Spinal cord (tissue), 10 donors: ENCODE results near the gene NPAS2. TPM values are rescaled to one million over a fixed set of nuclear protein-coding genes. Genes with fewer than 3 reads are reported as not detected.

ENCODE experiments used
- DNase-seq, 6 donors: peaks; one replicate each; pipeline versions ENCODE4 v3.0.0 to v3.0.0-alpha.2; 2013 to 2015; ENCODE audit warnings: low spot score in 6 of 6, low read depth in 4 of 6
- H3K27ac ChIP-seq: one replicate; pipeline ENCODE4 v1.5.1; 2013; ENCODE audit warnings: low read depth, low read length, control low read depth
- H3K27me3 ChIP-seq: one replicate; pipeline ENCODE4 v1.6.1; 2013; ENCODE audit warnings: low read length; ENCODE audit not compliant: control insufficient read depth, insufficient read depth
- H3K36me3 ChIP-seq: one replicate; pipeline ENCODE4 v1.6.1; 2013; ENCODE audit warnings: low read length; ENCODE audit not compliant: control insufficient read depth, insufficient read depth
- H3K4me1 ChIP-seq: one replicate; pipeline ENCODE4 v1.6.1; 2013; ENCODE audit warnings: low read length; ENCODE audit not compliant: control insufficient read depth, insufficient read depth
- H3K4me3 ChIP-seq: one replicate; pipeline ENCODE4 v1.5.1; 2013; ENCODE audit warnings: low read depth, low read length, control low read depth
- H3K9me3 ChIP-seq: one replicate; pipeline ENCODE4 v1.6.1; 2013; ENCODE audit warnings: low read length; ENCODE audit not compliant: control insufficient read depth, insufficient read depth
- WGBS: methylation state at CpG from one replicate; pipeline ENCODE4 v1.1.5; 2013; ENCODE audit warnings: missing lambda C conversion rate; ENCODE audit not compliant: insufficient coverage; 5-methylcytosine and 5-hydroxymethylcytosine counted together
- polyA plus RNA-seq, 2 donors: library from polyadenylated mRNA; unstranded; fragments of 120-200 nt; gene quantifications; one replicate each; pipeline ENCODE4 v1.2.1, GENCODE V29; 2013; ENCODE audit not compliant: insufficient read length in 2 of 2
- total RNA-seq, 2 donors: library from RNA; depleted of rRNA in 1 of 2; stranded (reverse); fragments of 120-200 nt in 1 of 2; fragments of >200 nt in 1 of 2; gene quantifications; one replicate each; pipeline versions ENCODE4 v1.2.3 to v1.2.4, GENCODE V29; 2013 to 2014
- donor health status: healthy.

NPAS2 gene
- total and polyA plus RNA-seq, 4 donors = 6.4 to 24.6 (median 14.6) TPM

DNA sequence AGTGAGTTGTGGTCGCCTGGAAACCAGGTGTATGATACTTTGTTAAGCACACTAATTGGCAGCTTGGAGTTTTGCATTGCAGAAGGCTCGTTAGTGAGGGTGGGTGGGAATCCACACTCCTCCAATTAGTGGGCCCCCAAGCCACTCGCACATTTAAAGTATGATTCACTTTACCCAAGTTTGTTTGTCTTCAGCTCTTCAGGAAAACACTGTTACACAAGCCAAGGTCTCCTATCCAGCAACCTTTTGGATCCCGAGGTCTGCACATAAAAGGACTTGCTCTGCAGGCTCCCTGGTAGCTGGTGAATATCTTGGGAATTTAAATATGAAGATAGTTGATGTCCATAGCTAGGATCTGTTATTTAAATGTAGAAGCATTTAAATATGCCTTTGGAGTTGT lies 66.1 kb downstream of the NPAS2 start:
- Histone ChIP-seq H3K36me3 (no peaks in the 10 kb centered on the region), H3K4me3 (no peak overlapping the region), H3K4me1 (peaks cover 27% of the 10 kb centered on the region), H3K9me3 (no peaks in the 10 kb centered on the region), H3K27me3 (no peaks in the 10 kb centered on the region), H3K27ac (no peak overlapping the region)
- DNase-seq = no peak
- WGBS = 20% methylated on average over 1 of the region's 4 CpGs

DNA sequence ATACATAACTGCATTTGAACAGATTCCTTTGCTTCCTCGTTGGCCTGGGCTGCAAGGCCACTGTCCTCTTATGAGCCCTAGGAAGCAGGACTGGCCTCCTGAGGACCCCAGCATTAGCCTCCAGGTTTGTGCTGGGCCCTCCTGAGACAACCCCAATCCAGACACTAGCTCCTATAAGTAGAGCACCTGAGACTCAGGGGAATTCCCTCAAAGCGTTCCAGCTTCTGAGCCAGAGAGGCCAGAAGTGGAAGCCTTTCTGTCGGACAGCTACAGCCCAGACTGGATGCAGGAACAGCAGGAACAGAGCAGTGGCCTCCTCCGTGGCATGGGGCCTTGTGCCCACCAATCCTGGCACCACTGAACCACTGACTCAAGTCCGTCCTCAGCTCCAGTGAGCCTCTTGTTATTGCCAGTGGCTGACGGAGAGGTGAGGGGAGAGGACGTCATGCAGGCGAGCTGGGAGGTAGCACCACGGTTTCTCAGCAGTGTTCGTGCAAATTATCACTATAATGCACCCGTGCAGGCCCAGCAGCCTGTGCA lies 67.2 kb downstream of the NPAS2 start:
- Histone ChIP-seq H3K4me3 (no peak overlapping the region), H3K4me1 (peaks cover 20% of the 10 kb centered on the region), H3K36me3 (no peaks in the 10 kb centered on the region), H3K27ac (peak overlapping the region; percentile 49), H3K27me3 (no peaks in the 10 kb centered on the region), H3K9me3 (no peaks in the 10 kb centered on the region)
- WGBS = 56% methylated on average over 5 of the region's 11 CpGs
- no peak for DNase-seq

- no peak overlapping the region for H3K4me3 ChIP-seq
- H3K27ac ChIP-seq = peak overlapping the region; percentile 49
- H3K36me3 ChIP-seq = no peaks in the 10 kb centered on the region
- peak in 1 of 6 donors; percentile 71 for DNase-seq
- peaks cover 25% of the 10 kb centered on the region for H3K4me1 ChIP-seq
- no peaks in the 10 kb centered on the region for H3K27me3 ChIP-seq
- H3K9me3 ChIP-seq = no peaks in the 10 kb centered on the region
- WGBS = 55% methylated on average over 14 of the region's 14 CpGs
Measured at GRCh38 chr2:100887713-100888495, 68.0 kb downstream of the NPAS2 start.

DNA sequence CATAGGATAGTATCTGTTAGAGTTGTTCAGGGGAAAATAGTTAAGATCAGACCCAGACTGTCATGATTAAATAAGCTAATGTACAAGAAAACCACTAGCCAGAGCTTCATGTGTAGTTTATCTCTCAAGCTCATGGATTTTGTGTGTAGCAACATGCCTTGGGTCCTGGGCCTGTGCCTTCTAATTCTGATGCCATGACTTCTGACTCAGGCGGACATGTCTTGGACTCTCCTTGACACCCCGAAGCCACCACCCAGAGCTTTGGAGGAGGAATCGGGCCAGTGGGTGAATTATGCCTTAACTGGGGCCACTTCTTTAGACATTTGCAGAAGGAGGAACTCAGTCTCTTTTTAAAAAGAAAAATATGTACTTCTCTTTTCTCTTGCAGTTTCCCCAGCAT lies 68.7 kb downstream of the NPAS2 start:
- WGBS = 100% methylated on average over 3 of the region's 3 CpGs
- Histone ChIP-seq H3K36me3 (no peaks in the 10 kb centered on the region), H3K4me1 (peaks cover 25% of the 10 kb centered on the region), H3K9me3 (no peaks in the 10 kb centered on the region), H3K27ac (no peak overlapping the region), H3K27me3 (no peaks in the 10 kb centered on the region), H3K4me3 (no peak overlapping the region)
- no peak for DNase-seq

DNA sequence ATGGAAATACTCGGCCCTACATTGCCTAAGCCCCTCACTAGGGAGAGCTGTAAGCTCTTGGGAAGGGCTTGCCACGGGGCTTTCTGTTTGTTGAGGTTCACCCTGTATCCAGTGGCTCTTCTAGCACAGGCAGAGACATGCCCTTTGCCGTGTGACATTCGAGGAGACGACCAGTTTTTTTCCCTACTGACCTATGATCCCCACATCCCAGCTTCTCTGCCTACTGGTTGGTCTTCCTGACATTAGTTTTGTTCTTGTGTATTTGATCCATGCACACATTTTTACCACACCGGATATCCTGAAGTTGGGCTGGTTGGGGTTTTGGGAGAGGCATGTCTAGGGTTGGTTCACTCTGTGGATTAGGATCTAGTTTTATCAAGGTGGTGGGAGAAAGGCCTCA lies 69.3 kb downstream of the NPAS2 start:
- no peak for DNase-seq
- Histone ChIP-seq H3K4me1 (peaks cover 25% of the 10 kb centered on the region), H3K9me3 (no peaks in the 10 kb centered on the region), H3K27ac (no peak overlapping the region), H3K27me3 (no peaks in the 10 kb centered on the region), H3K4me3 (no peak overlapping the region), H3K36me3 (no peaks in the 10 kb centered on the region)
- 87% methylated on average over 4 of the region's 6 CpGs for WGBS

DNA sequence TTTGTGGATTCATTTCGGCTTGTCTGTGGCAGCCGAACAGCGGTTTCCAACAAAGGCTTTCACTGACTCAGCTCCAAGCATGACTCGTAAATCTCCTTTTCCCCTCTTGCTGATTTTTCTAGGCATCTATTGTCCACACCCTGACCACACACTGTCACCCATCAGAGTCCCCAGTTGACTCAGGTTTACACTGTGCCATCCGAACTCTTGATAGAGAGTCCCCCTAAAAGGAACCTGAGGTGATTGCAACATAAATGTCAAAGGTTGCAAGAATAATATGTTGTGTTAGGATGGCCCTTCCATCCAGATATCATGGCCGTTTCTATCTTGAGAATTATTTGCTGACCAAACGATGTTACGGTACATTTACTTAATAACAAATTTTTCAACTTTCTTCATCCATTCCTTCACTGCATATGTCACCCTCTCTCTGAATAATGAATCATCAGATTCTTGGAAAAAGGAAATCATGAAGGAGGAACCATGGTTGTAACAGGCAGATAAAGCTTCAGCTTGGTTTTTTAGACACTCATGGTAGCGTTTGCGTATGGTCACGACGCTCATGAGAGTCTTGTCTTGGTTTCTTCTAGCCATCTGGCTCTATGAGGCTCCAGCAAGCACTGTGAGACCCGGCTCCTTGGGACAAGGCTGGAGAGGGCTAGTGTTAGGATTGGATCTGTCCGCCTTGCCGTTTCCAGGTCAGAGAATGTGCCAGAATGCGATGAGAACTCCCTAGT lies 72.1 kb downstream of the NPAS2 start:
- Histone ChIP-seq H3K27ac (no peak overlapping the region), H3K4me1 (peaks cover 38% of the 10 kb centered on the region), H3K36me3 (no peaks in the 10 kb centered on the region), H3K9me3 (no peaks in the 10 kb centered on the region), H3K27me3 (no peaks in the 10 kb centered on the region), H3K4me3 (no peak overlapping the region)
- DNase-seq = no peak
- 71% methylated on average over 8 of the region's 16 CpGs for WGBS

DNA sequence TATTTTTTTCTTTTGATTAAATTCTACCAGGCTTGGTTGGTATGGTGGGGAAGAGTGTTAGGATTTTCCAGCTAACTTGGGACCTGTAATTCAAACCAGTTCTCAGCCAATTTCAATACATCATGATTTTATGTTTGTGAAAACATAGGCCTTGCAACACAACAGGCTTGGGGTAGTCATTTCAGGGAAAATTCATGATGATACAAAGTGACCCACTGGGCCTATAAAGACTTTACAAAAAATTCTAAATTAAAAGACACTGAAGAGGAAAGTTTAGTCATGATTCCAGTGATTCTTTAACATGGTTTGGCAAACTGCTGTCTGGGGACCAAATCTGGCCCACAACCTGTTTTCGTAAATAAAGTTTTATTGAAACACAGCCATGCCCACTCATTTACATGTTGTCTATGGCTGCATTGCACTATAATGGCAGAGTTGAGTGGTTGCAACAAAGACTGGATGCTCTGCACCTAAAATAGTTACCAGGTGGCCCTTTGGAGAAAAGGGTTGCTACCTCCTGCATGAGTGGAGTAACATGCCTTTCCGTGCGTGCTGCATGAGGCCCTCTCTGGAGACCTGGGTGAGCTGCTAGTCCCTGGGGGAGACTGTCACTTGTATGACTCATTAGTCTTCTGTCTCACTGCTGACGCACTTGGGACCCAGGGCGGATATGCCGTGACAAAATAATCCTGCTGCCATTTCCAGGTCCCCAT lies 73.6 kb downstream of the NPAS2 start:
- no peaks in the 10 kb centered on the region for H3K9me3 ChIP-seq
- H3K27ac ChIP-seq = no peak overlapping the region
- H3K36me3 ChIP-seq = no peaks in the 10 kb centered on the region
- WGBS = 89% methylated on average over 5 of the region's 6 CpGs
- H3K4me3 ChIP-seq = no peak overlapping the region
- peaks cover 27% of the 10 kb centered on the region for H3K4me1 ChIP-seq
- DNase-seq = peak in 1 of 6 donors; percentile 15
- H3K27me3 ChIP-seq = no peaks in the 10 kb centered on the region

DNA sequence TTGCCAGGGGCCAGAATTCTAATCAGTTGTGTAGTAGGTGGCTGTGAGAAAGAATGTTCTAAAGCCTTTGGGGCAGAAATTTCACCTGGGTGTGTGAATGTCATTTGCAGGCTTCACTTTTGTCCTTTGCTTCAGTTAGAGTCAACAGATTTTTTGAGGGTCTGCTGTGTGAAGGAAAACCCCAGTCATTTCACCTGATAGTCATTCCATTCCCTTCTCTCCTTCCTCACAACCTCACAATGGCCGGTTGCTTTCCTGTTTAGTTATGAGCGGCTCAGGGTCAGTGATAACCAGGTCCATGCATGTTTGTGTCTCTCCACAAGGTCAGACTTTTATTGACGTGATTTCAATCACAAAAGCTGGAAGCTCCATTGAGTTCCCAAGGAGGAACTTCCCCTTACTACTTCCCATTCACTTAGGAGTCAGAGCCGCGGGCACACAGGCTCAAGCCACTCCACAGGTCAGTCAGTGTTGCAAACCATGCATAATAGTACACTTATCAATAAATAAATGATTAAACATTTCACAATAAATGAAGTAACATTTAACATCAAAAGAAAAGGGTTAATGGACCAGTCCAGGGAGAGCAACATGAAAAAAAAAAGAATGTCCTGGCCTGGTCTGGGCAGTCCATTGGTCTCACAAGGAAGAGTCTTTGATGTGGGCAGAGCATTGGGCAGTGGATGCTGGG lies 74.3 kb downstream of the NPAS2 start:
- H3K27me3 ChIP-seq = no peaks in the 10 kb centered on the region
- H3K4me1 ChIP-seq = peaks cover 27% of the 10 kb centered on the region
- H3K9me3 ChIP-seq = no peaks in the 10 kb centered on the region
- no peak overlapping the region for H3K27ac ChIP-seq
- WGBS = 45% methylated on average over 3 of the region's 5 CpGs
- no peak overlapping the region for H3K4me3 ChIP-seq
- H3K36me3 ChIP-seq = no peaks in the 10 kb centered on the region
- no peak for DNase-seq

GRCh38 chr2:100894796-100895156 lies 74.8 kb downstream of the NPAS2 start:
- H3K4me1 ChIP-seq = peaks cover 27% of the 10 kb centered on the region
- no peaks in the 10 kb centered on the region for H3K36me3 ChIP-seq
- H3K4me3 ChIP-seq = no peak overlapping the region
- H3K27ac ChIP-seq = no peak overlapping the region
- DNase-seq = no peak
- H3K27me3 ChIP-seq = no peaks in the 10 kb centered on the region
- 94% methylated on average over 2 of the region's 4 CpGs for WGBS
- no peaks in the 10 kb centered on the region for H3K9me3 ChIP-seq
